GM12878 (cell line): Measurements from ENCODE around the gene SLC23A1. TPM values are rescaled to one million over a fixed set of nuclear protein-coding genes. Genes with fewer than 3 reads are reported as not detected.

Experiments
- ATAC-seq: fragments of 200-7000 bp; cut with Tn5 transposase; 3 replicates; pipeline ENCODE4 v1.9.1; 2020; ENCODE audit warnings: mild to moderate bottlenecking, moderate library complexity
- BruUV-seq: library from RNA; stranded (reverse); fragments of 400-500 nt; replicated peaks from 2 replicates; lab custom pipeline; 2021; lab: Mats Ljungman, UMichigan
- CTCF ChIA-PET: fragments of 300-600 bp; sonication (Branson Sonifier 250); formaldehyde crosslinking; extraction: SDS; loops from one replicate; lab custom pipeline; 2021; ENCODE audit warnings: inconsistent platforms; lab: Yijun Ruan, JAX
- POLR2A ChIA-PET: fragments of 350-600 bp; formaldehyde crosslinking; extraction: SDS; loops from one replicate; lab custom pipeline; 2021; ENCODE audit warnings: inconsistent platforms; lab: Charles Lee
- RAD21 ChIA-PET: fragments of 300-600 bp; sonication (Branson Sonifier 250); formaldehyde crosslinking; loops from one replicate; lab custom pipeline; 2023; ENCODE audit warnings: antibody characterized with exemption; ENCODE audit not compliant: unreplicated experiment; lab: Charles Lee
- SMC1A ChIA-PET: fragments of 300-600 bp; sonication (Branson Sonifier 250); formaldehyde crosslinking; loops from one replicate; lab custom pipeline; 2023; ENCODE audit not compliant: unreplicated experiment, uncharacterized antibody; lab: Charles Lee
- DNase-seq: peaks from one replicate; pipeline ENCODE4 v3.0.0-alpha.2; 2011; ENCODE audit warnings: low read depth, low spot score
- FAIRE-seq: peaks from 3 replicates; lab custom pipeline; 2011; peaks lifted over from hg19 to GRCh38; lab: Jason Lieb, UNC
- H2AFZ ChIP-seq: 2 replicates; pipeline ENCODE4 v1.6.0; 2011; ENCODE audit warnings: low read depth, low read length, control low read depth; ENCODE audit not compliant: control insufficient read depth
- H3K27ac ChIP-seq: 2 replicates; pipeline ENCODE4 v1.5.1; 2011; ENCODE audit warnings: control low read depth; ENCODE audit not compliant: control insufficient read depth, insufficient read depth
- H3K27me3 ChIP-seq, 2 experiments: replicated peaks in 1 of 2; 2 replicates each; pipeline versions ENCODE4 v1.6.0 to v1.6.1; 2011; ENCODE audit warnings: low read length in 1 of 2; ENCODE audit not compliant: control insufficient read depth in 2 of 2, insufficient read depth in 2 of 2
- H3K36me3 ChIP-seq, 2 experiments: 2 replicates each; pipeline ENCODE4 v1.5.1; 2011; ENCODE audit warnings: low read length in 1 of 2; ENCODE audit not compliant: control insufficient read depth in 2 of 2, insufficient read depth in 2 of 2
- H3K4me1 ChIP-seq: 2 replicates; pipeline ENCODE4 v1.6.1; 2011; ENCODE audit warnings: mild to moderate bottlenecking, low read length, moderate library complexity, mixed read lengths; ENCODE audit not compliant: control insufficient read depth, insufficient read depth
- H3K4me2 ChIP-seq: 2 replicates; pipeline ENCODE4 v1.6.0; 2011; ENCODE audit warnings: control low read depth; ENCODE audit not compliant: control insufficient read depth, insufficient read depth
- H3K4me3 ChIP-seq: fragments of 200-600 bp; sonication (generic); 2 replicates; pipeline ENCODE4 v1.5.1; 2016
- H3K79me2 ChIP-seq: 2 replicates; pipeline ENCODE4 v1.6.0; 2011; ENCODE audit warnings: low read length; ENCODE audit not compliant: control insufficient read depth, insufficient read depth
- H3K9ac ChIP-seq: 2 replicates; pipeline ENCODE4 v1.8.0; 2011; ENCODE audit warnings: low read length, control low read depth, mixed read lengths; ENCODE audit not compliant: control insufficient read depth, insufficient read depth
- H3K9me3 ChIP-seq: replicated peaks from 3 replicates; pipeline ENCODE4 v1.5.1; 2011; ENCODE audit warnings: mild to moderate bottlenecking, low read length; ENCODE audit not compliant: control insufficient read depth, insufficient read depth
- H4K20me1 ChIP-seq: 2 replicates; pipeline ENCODE4 v1.6.0; 2011; ENCODE audit not compliant: control insufficient read depth, insufficient read depth
- BACH1 ChIP-seq: fragments of 450-650 bp; IDR thresholded peaks from 2 replicates; pipeline ENCODE4 v1.6.1; 2017; ENCODE audit warnings: mild to moderate bottlenecking, borderline replicate concordance
- BRCA1 ChIP-seq: IDR thresholded peaks from 2 replicates; pipeline ENCODE4 v1.6.1; 2011; ENCODE audit warnings: low read depth, low read length, improper control_type of control experiment
- EP300 ChIP-seq, 2 experiments: fragments of 150-350 bp in 1 of 2; IDR thresholded peaks; 2 replicates each; pipeline ENCODE4 v1.6.1; 2011 to 2012; ENCODE audit warnings: low read depth in 2 of 2, low read length in 2 of 2, borderline replicate concordance in 1 of 2, improper control_type of control experiment in 1 of 2, inconsistent platforms in 1 of 2; ENCODE audit not compliant: control insufficient read depth in 1 of 2
- KLF5 ChIP-seq: fragments of 450-650 bp; IDR thresholded peaks from 2 replicates; pipeline ENCODE4 v1.6.1; 2014; ENCODE audit warnings: mild to moderate bottlenecking; ENCODE audit not compliant: partially characterized antibody
- MEF2A ChIP-seq: IDR thresholded peaks from 2 replicates; pipeline ENCODE4 v1.6.1; 2011; ENCODE audit warnings: low read depth, mild to moderate bottlenecking, low read length, moderate library complexity; ENCODE audit not compliant: insufficient read depth
- NR2C2 ChIP-seq: IDR thresholded peaks from 2 replicates; pipeline ENCODE4 v1.6.1; 2011; ENCODE audit warnings: borderline replicate concordance, low read depth; ENCODE audit not compliant: control insufficient read depth, insufficient read length
- NR2F1 ChIP-seq: fragments of 450-650 bp; conservative IDR thresholded peaks from 2 replicates; pipeline ENCODE4 v1.6.1; 2017; ENCODE audit warnings: mild to moderate bottlenecking
- POLR2AphosphoS2 ChIP-seq: IDR thresholded peaks from 2 replicates; pipeline ENCODE4 v1.6.1; 2011; ENCODE audit warnings: low read depth, mild to moderate bottlenecking, low read length, improper control_type of control experiment, moderate library complexity
- RAD21 ChIP-seq: IDR thresholded peaks from 2 replicates; pipeline ENCODE4 v1.6.1; 2011; ENCODE audit warnings: mild to moderate bottlenecking, low read depth, low read length, moderate library complexity; ENCODE audit not compliant: insufficient read depth
- RB1 ChIP-seq: fragments of 450-650 bp; formaldehyde crosslinking; IDR thresholded peaks from 2 replicates; pipeline ENCODE4 v1.6.1; 2017; ENCODE audit warnings: mild to moderate bottlenecking, borderline replicate concordance
- STAT1 ChIP-seq: fragments of 450-650 bp; conservative IDR thresholded peaks from 2 replicates; pipeline ENCODE4 v1.6.1; 2014; ENCODE audit warnings: antibody characterized with exemption, mild to moderate bottlenecking
- TAF1 ChIP-seq: IDR thresholded peaks from 2 replicates; pipeline ENCODE4 v1.6.1; 2011; ENCODE audit warnings: mild to moderate bottlenecking, low read depth, low read length, borderline replicate concordance
- TBL1XR1 ChIP-seq: IDR thresholded peaks from 2 replicates; pipeline ENCODE4 v1.6.1; 2012; ENCODE audit warnings: low read depth, low read length, improper control_type of control experiment
- TCF12 ChIP-seq: IDR thresholded peaks from 2 replicates; pipeline ENCODE4 v1.6.1; 2011; ENCODE audit warnings: low read depth, mild to moderate bottlenecking, low read length
- ZBED1 ChIP-seq: IDR thresholded peaks from 2 replicates; pipeline ENCODE4 v1.6.1; 2016; ENCODE audit warnings: borderline replicate concordance
- ZBTB33 ChIP-seq: fragments of 450-650 bp; IDR thresholded peaks from 2 replicates; pipeline ENCODE4 v1.6.1; 2017; ENCODE audit warnings: mild to moderate bottlenecking
- WGBS: methylation state at CpG from one replicate; pipeline ENCODE4 v1.1.6; 2016; ENCODE audit warnings: low lambda C conversion rate; ENCODE audit not compliant: insufficient replicate concordance, insufficient coverage; ENCODE audit errors: missing lambda C conversion rate; 5-methylcytosine and 5-hydroxymethylcytosine counted together
- in situ Hi-C: fragments of 300-500 bp; cut with MboI; formaldehyde crosslinking; loops from 9 replicates; pipeline ENCODE4 v1.14.3; 2018; ENCODE audit warnings: mixed read lengths
- intact Hi-C: fragments of 100-400 bp; cut with micrococcal nuclease; formaldehyde crosslinking; loops from one replicate; pipeline ENCODE4 v1.14.2; 2022; ENCODE audit not compliant: unreplicated experiment
- polyA plus RNA-seq, 11 experiments: library from polyadenylated mRNA; depleted of rRNA in 4 of 11; unstranded in 6 of 11; stranded (reverse) in 5 of 11; fragments of >200 nt; fragmentation: Nextera tagmentation in 4 of 11; fragmentation: Illumina TruSeq in 1 of 11; extraction: Ambion mirVana in 4 of 11; extraction: Trizol in 1 of 11; gene quantifications; 1 replicate in 1 of 11; 2 replicates in 10 of 11; pipeline versions ENCODE4 v1.2.1 to v1.2.3, GENCODE V29; 2011 to 2016; ENCODE audit warnings: inconsistent platforms in 2 of 11, missing spikeins in 2 of 11, low read depth in 1 of 11
- total RNA-seq, 4 experiments: library from RNA; depleted of rRNA in 3 of 4; stranded (reverse); fragments of >200 nt in 3 of 4; fragmentation: Illumina TruSeq in 1 of 4; extraction: Trizol in 1 of 4; gene quantifications; 2 replicates each; pipeline versions ENCODE4 v1.2.1 to v1.2.3, GENCODE V29; 2013 to 2021

The SLC23A1 gene
- total and polyA plus RNA-seq, 10 of the 15 experiments (the other 5 are each of a cell fraction or from before 2014, with no cell fraction given): 0.35 to 4.7 (median 1.6) TPM

GRCh38 chr5:139389701-139390638 lies 6.9 kb upstream of the SLC23A1 start, which contains the start of gene MZB1 (continued):
- TF ChIP-seq ZBTB33 (peak; percentile 14; the same call in 1 of the 2 replicates), STAT1 (0 out of 2 replicates have a peak, but pooled peaks have one; percentile 23), RAD21 (no peak), TBL1XR1 (no peak), POLR2AphosphoS2 (no peak; the same call in 1 of the 2 replicates), BRCA1 (no peak)

GRCh38 chr5:139388198-139388821 lies 5.2 kb upstream of the SLC23A1 start:
- Histone ChIP-seq H3K36me3 (no peaks in the 10 kb centered on the region; a peak in 2 of 4 replicates), H3K4me3 (peak overlapping the region; percentile 87), H4K20me1 (no peaks in the 10 kb centered on the region), H3K9ac (peak overlapping the region; percentile 97), H3K9me3 (no peaks in the 10 kb centered on the region), H3K79me2 (peaks cover 64% of the 10 kb centered on the region), H3K27me3 (no peaks in the 10 kb centered on the region), H3K27ac (peak overlapping the region; percentile 90), H3K4me1 (peaks cover 56% of the 10 kb centered on the region), H2AFZ (peak overlapping the region; percentile 35; the same call in 1 of the 2 replicates), H3K4me2 (peak overlapping the region; percentile 73)
- POLR2A ChIA-PET: interaction anchor here (0.6 to 6.8 kb wide), 13 partner anchors 11 to 260 kb away, joined by 3 to 74 read pairs (median 4); partner anchors contain the start of genes CXXC5, MATR3, PAIP2 and SPATA24
- RAD21 ChIA-PET: interaction anchor here (0.6 to 5.8 kb wide), 11 partner anchors 11 to 140 kb away, joined by 3 to 42 read pairs (median 3); partner anchors contain the start of genes MATR3 and PAIP2
- in situ Hi-C loops (no loop called here), intact Hi-C loops (loop anchor here (5.0 kb wide), 1 partner anchor 191 kb away; the partner anchor contains the start of gene SIL1)
- no TSS peak for BruUV-seq
- DNase-seq: no peak
- SMC1A ChIA-PET: interaction anchor here (0.8 to 3.9 kb wide), 9 partner anchors 14 to 137 kb away, joined by 3 to 19 read pairs (median 3); partner anchors contain the start of genes PAIP2 and SPATA24
- CTCF ChIA-PET: interaction anchor here (1.0 to 3.2 kb wide), 10 partner anchors 11 to 809 kb away, joined by 3 to 15 read pairs (median 4); partner anchors contain the start of gene PAIP2
- no peak for FAIRE-seq
- WGBS: 25% methylated on average over 7 of the region's 8 CpGs
- no peak for ATAC-seq
- TF ChIP-seq MEF2A (no peak), BACH1 (0 out of 2 replicates have a peak, but pooled peaks have one; percentile 29), NR2F1 (peak; percentile 63), NR2C2 (no peak), EP300 (IDR thresholded peaks at IDR 0.05; ENCODE audit: borderline replicate concordance in 1 of 2, control insufficient read depth in 1 of 2, low read depth in 2 of 2, low read length in 2 of 2) (peak; percentile 41 to 74; a peak in 2 of 4 replicates), KLF5 (no peak), RB1 (peak; percentile 48; the same call in 1 of the 2 replicates), ZBED1 (peak; percentile 46; the same call in 1 of the 2 replicates), TAF1 (peak; percentile 7; the same call in 1 of the 2 replicates), TCF12 (peak; percentile 98)
